ENCODE data around the gene OXSM. TPM values are rescaled to one million over a fixed set of nuclear protein-coding genes. Genes with fewer than 3 reads are reported as not detected.

The OXSM gene
- polyA plus RNA-seq: 10 to 100 TPM; 10.8 to 13.9 TPM

- whole genome bisulfite sequencing, 2 donors: 0 to 1% methylated on average over 56 of the region's 56 CpGs
- H3K4me3 ChIP-seq (ENCODE audit: low read depth in 1 of 2, low read length in 2 of 2): peak within 1 kb of the TSS; percentile 57 to 86
- H3K9me3 ChIP-seq (ENCODE audit: control insufficient read depth in 2 of 2, insufficient read depth in 1 of 2, low read depth in 1 of 2, low read length in 1 of 2): no peaks in the 10 kb centered on the region
- peak within 1 kb of the TSS; percentile 57 to 94 for H3K27ac ChIP-seq (ENCODE audit: low read depth in 2 of 2, low read length in 1 of 2)
- peaks cover 3% of the 10 kb centered on the region in 2 donors for H3K36me3 ChIP-seq (ENCODE audit: control insufficient read depth in 2 of 2, insufficient read depth in 2 of 2, low read length in 1 of 2)
- H3K4me1 ChIP-seq (ENCODE audit: control insufficient read depth in 2 of 2, insufficient read depth in 2 of 2, low read length in 1 of 2): no peaks in the 10 kb centered on the region
- no peaks in the 10 kb centered on the region for H3K27me3 ChIP-seq (ENCODE audit: control insufficient read depth in 1 of 2, insufficient read depth in 2 of 2, low read length in 2 of 2)
Measured at GRCh38 chr3:25789596-25790556, at the start of gene OXSM. TSS of gene OXSM (plus strand) at chr3:25790090. CDS start at chr3:25791021, 931 bp downstream.

- whole genome bisulfite sequencing, 2 donors: 98 to 99% methylated on average over 3 of the region's 3 CpGs
Measured at GRCh38 chr3:25744470-25744869, 45.4 kb upstream of the OXSM start.

GRCh38 chr3:25747033-25747432 lies 42.9 kb upstream of the OXSM start:
- peaks cover 0 to 2% of the 10 kb centered on the region in 2 donors for H3K36me3 ChIP-seq (ENCODE audit: control insufficient read depth in 2 of 2, insufficient read depth in 2 of 2, low read length in 1 of 2)
- H3K4me1 ChIP-seq (ENCODE audit: control insufficient read depth in 2 of 2, insufficient read depth in 2 of 2, low read length in 1 of 2): peaks cover 0 to 2% of the 10 kb centered on the region in 2 donors
- no peak overlapping the region for H3K4me3 ChIP-seq (ENCODE audit: low read depth in 1 of 2, low read length in 2 of 2)
- no peaks in the 10 kb centered on the region for H3K9me3 ChIP-seq (ENCODE audit: control insufficient read depth in 2 of 2, insufficient read depth in 1 of 2, low read depth in 1 of 2, low read length in 1 of 2)
- no peaks in the 10 kb centered on the region for H3K27me3 ChIP-seq (ENCODE audit: control insufficient read depth in 1 of 2, insufficient read depth in 2 of 2, low read length in 2 of 2)
- H3K27ac ChIP-seq (ENCODE audit: low read depth in 2 of 2, low read length in 1 of 2): no peak overlapping the region

More at GRCh38 chr3:25744470-25744869, 45.4 kb upstream of the OXSM start:
- H3K4me3 ChIP-seq (ENCODE audit: low read depth in 1 of 2, low read length in 2 of 2): no peak overlapping the region
- no peaks in the 10 kb centered on the region for H3K4me1 ChIP-seq (ENCODE audit: control insufficient read depth in 2 of 2, insufficient read depth in 2 of 2, low read length in 1 of 2)
- H3K36me3 ChIP-seq (ENCODE audit: control insufficient read depth in 2 of 2, insufficient read depth in 2 of 2, low read length in 1 of 2): no peaks in the 10 kb centered on the region
- H3K27ac ChIP-seq (ENCODE audit: low read depth in 2 of 2, low read length in 1 of 2): no peak overlapping the region
- H3K9me3 ChIP-seq (ENCODE audit: control insufficient read depth in 2 of 2, insufficient read depth in 1 of 2, low read depth in 1 of 2, low read length in 1 of 2): no peaks in the 10 kb centered on the region
- no peaks in the 10 kb centered on the region for H3K27me3 ChIP-seq (ENCODE audit: control insufficient read depth in 1 of 2, insufficient read depth in 2 of 2, low read length in 2 of 2)

- WGBS, 2 donors: 84 to 90% methylated on average over 3 of the region's 3 CpGs
- H3K4me3 ChIP-seq (ENCODE audit: low read depth in 1 of 2, low read length in 2 of 2): no peak overlapping the region
- no peaks in the 10 kb centered on the region for H3K27me3 ChIP-seq (ENCODE audit: control insufficient read depth in 1 of 2, insufficient read depth in 2 of 2, low read length in 2 of 2)
- H3K9me3 ChIP-seq (ENCODE audit: control insufficient read depth in 2 of 2, insufficient read depth in 1 of 2, low read depth in 1 of 2, low read length in 1 of 2): no peaks in the 10 kb centered on the region
- peaks cover 0 to 2% of the 10 kb centered on the region in 2 donors for H3K4me1 ChIP-seq (ENCODE audit: control insufficient read depth in 2 of 2, insufficient read depth in 2 of 2, low read length in 1 of 2)
- no peak overlapping the region for H3K27ac ChIP-seq (ENCODE audit: low read depth in 2 of 2, low read length in 1 of 2)
- peaks cover 0 to 2% of the 10 kb centered on the region in 2 donors for H3K36me3 ChIP-seq (ENCODE audit: control insufficient read depth in 2 of 2, insufficient read depth in 2 of 2, low read length in 1 of 2)
Measured at GRCh38 chr3:25748189-25748588, 41.7 kb upstream of the OXSM start.

- peak overlapping the region in 1 of 2 donors; percentile 49 for H3K27ac ChIP-seq (ENCODE audit: low read depth in 2 of 2, low read length in 1 of 2)
- peaks cover 0 to 2% of the 10 kb centered on the region in 2 donors for H3K36me3 ChIP-seq (ENCODE audit: control insufficient read depth in 2 of 2, insufficient read depth in 2 of 2, low read length in 1 of 2)
- no peaks in the 10 kb centered on the region for H3K9me3 ChIP-seq (ENCODE audit: control insufficient read depth in 2 of 2, insufficient read depth in 1 of 2, low read depth in 1 of 2, low read length in 1 of 2)
- H3K27me3 ChIP-seq (ENCODE audit: control insufficient read depth in 1 of 2, insufficient read depth in 2 of 2, low read length in 2 of 2): no peaks in the 10 kb centered on the region
- WGBS, 2 donors: 79 to 80% methylated on average over 6 of the region's 6 CpGs
- H3K4me1 ChIP-seq (ENCODE audit: control insufficient read depth in 2 of 2, insufficient read depth in 2 of 2, low read length in 1 of 2): peaks cover 0 to 2% of the 10 kb centered on the region in 2 donors
- H3K4me3 ChIP-seq (ENCODE audit: low read depth in 1 of 2, low read length in 2 of 2): no peak overlapping the region
Measured at GRCh38 chr3:25749031-25749581, 40.8 kb upstream of the OXSM start.

- Histone ChIP-seq H3K27me3 (ENCODE audit: control insufficient read depth in 1 of 2, insufficient read depth in 2 of 2, low read length in 2 of 2) (no peaks in the 10 kb centered on the region), H3K27ac (ENCODE audit: low read depth in 2 of 2, low read length in 1 of 2) (no peak overlapping the region)
- WGBS, 2 donors: 98% methylated on average over 3 of the region's 3 CpGs
Measured at GRCh38 chr3:25751048-25751447, 38.8 kb upstream of the OXSM start.

GRCh38 chr3:25751725-25752124 lies 38.2 kb upstream of the OXSM start:
- Histone ChIP-seq H3K9me3 (ENCODE audit: control insufficient read depth in 2 of 2, insufficient read depth in 1 of 2, low read depth in 1 of 2, low read length in 1 of 2) (no peaks in the 10 kb centered on the region), H3K36me3 (ENCODE audit: control insufficient read depth in 2 of 2, insufficient read depth in 2 of 2, low read length in 1 of 2) (peaks cover 0 to 2% of the 10 kb centered on the region in 2 donors), H3K4me1 (ENCODE audit: control insufficient read depth in 2 of 2, insufficient read depth in 2 of 2, low read length in 1 of 2) (peaks cover 0 to 2% of the 10 kb centered on the region in 2 donors), H3K4me3 (ENCODE audit: low read depth in 1 of 2, low read length in 2 of 2) (no peak overlapping the region), H3K27ac (ENCODE audit: low read depth in 2 of 2, low read length in 1 of 2) (no peak overlapping the region), H3K27me3 (ENCODE audit: control insufficient read depth in 1 of 2, insufficient read depth in 2 of 2, low read length in 2 of 2) (no peaks in the 10 kb centered on the region)
- 78 to 80% methylated on average over 1 of the region's 1 CpG for WGBS, 2 donors

More at GRCh38 chr3:25751048-25751447, 38.8 kb upstream of the OXSM start:
- Histone ChIP-seq H3K4me3 (ENCODE audit: low read depth in 1 of 2, low read length in 2 of 2) (no peak overlapping the region), H3K36me3 (ENCODE audit: control insufficient read depth in 2 of 2, insufficient read depth in 2 of 2, low read length in 1 of 2) (peaks cover 0 to 2% of the 10 kb centered on the region in 2 donors), H3K4me1 (ENCODE audit: control insufficient read depth in 2 of 2, insufficient read depth in 2 of 2, low read length in 1 of 2) (peaks cover 0 to 2% of the 10 kb centered on the region in 2 donors), H3K9me3 (ENCODE audit: control insufficient read depth in 2 of 2, insufficient read depth in 1 of 2, low read depth in 1 of 2, low read length in 1 of 2) (no peaks in the 10 kb centered on the region)

GRCh38 chr3:25768851-25769250 lies 21.0 kb upstream of the OXSM start:
- 94 to 97% methylated on average over 6 of the region's 6 CpGs for whole genome bisulfite sequencing, 2 donors
- no peak overlapping the region for H3K27ac ChIP-seq (ENCODE audit: low read depth in 2 of 2, low read length in 1 of 2)
- H3K27me3 ChIP-seq (ENCODE audit: control insufficient read depth in 1 of 2, insufficient read depth in 2 of 2, low read length in 2 of 2): no peaks in the 10 kb centered on the region

GRCh38 chr3:25775936-25776335 lies 14.0 kb upstream of the OXSM start:
- H3K36me3 ChIP-seq (ENCODE audit: control insufficient read depth in 2 of 2, insufficient read depth in 2 of 2, low read length in 1 of 2): peaks cover 4 to 11% of the 10 kb centered on the region in 2 donors
- WGBS, 2 donors: 86 to 88% methylated on average over 2 of the region's 2 CpGs

More at GRCh38 chr3:25768851-25769250, 21.0 kb upstream of the OXSM start:
- no peaks in the 10 kb centered on the region for H3K4me1 ChIP-seq (ENCODE audit: control insufficient read depth in 2 of 2, insufficient read depth in 2 of 2, low read length in 1 of 2)
- no peak overlapping the region for H3K4me3 ChIP-seq (ENCODE audit: low read depth in 1 of 2, low read length in 2 of 2)
- H3K9me3 ChIP-seq (ENCODE audit: control insufficient read depth in 2 of 2, insufficient read depth in 1 of 2, low read depth in 1 of 2, low read length in 1 of 2): no peaks in the 10 kb centered on the region
- peaks cover 2% of the 10 kb centered on the region in 2 donors for H3K36me3 ChIP-seq (ENCODE audit: control insufficient read depth in 2 of 2, insufficient read depth in 2 of 2, low read length in 1 of 2)

More at GRCh38 chr3:25775936-25776335, 14.0 kb upstream of the OXSM start:
- H3K27ac ChIP-seq (ENCODE audit: low read depth in 2 of 2, low read length in 1 of 2): no peak overlapping the region
- H3K27me3 ChIP-seq (ENCODE audit: control insufficient read depth in 1 of 2, insufficient read depth in 2 of 2, low read length in 2 of 2): no peaks in the 10 kb centered on the region
- no peaks in the 10 kb centered on the region for H3K9me3 ChIP-seq (ENCODE audit: control insufficient read depth in 2 of 2, insufficient read depth in 1 of 2, low read depth in 1 of 2, low read length in 1 of 2)
- no peak overlapping the region for H3K4me3 ChIP-seq (ENCODE audit: low read depth in 1 of 2, low read length in 2 of 2)
- no peaks in the 10 kb centered on the region for H3K4me1 ChIP-seq (ENCODE audit: control insufficient read depth in 2 of 2, insufficient read depth in 2 of 2, low read length in 1 of 2)
